ENCODE measurements around the gene SETBP1. TPM values are rescaled to one million over a fixed set of nuclear protein-coding genes. Genes with fewer than 3 reads are reported as not detected.

SETBP1 gene
- total and polyA plus RNA-seq, 2 of the 8 experiments (the other 6 are each of a cell fraction or from before 2014, with no cell fraction given) = 2.0 to 6.5 TPM

DNA sequence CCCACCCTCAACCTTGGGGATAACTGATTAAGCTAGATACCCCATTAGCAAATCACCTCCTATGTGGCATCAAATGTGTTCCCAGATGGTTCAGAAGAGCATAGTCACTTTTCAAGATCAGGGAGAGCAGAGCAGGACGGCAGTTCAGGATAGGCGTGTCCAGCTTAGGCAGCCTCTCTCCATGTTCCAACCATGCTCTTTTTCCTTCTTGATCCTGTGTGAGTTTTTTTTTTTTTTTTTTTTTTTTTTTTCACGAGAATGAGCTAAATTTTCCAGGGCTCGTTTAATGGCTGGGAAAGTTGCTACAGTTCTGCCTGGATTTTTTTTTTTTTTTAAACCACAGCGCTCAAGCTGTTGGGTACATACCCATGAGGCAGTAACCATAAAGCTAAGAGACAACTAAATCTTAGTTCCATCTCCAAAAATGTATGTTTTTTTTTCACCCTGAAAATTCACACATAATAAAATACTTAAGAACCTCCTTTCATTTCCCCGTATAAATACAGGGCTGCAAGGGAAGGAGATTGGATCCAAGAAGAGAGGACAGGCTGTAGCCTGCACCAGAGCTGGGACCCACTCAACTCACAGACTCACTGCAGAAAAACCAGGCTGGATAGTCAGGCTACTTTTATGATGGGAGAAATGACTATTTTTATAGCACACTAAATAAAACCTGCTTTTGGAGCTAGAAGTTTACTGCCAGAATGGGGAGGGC lies 244.3 kb downstream of the SETBP1 start:
- no peak overlapping the region for H3K9ac ChIP-seq (replicated peaks in 1 of 4; ENCODE audit: extremely low read depth in 1 of 4, low read depth in 3 of 4, low read length in 3 of 4)
- WGBS, 2 experiments (ENCODE audit: extremely low coverage in 1 of 2, insufficient coverage in 1 of 2, insufficient read length in 1 of 2, insufficient replicate concordance in 2 of 2, low coverage in 1 of 2, low lambda C conversion rate in 2 of 2, missing lambda C conversion rate in 1 of 2) = 92% methylated on average over 4 of the region's 6 CpGs; no CpG with 5 or more reads in 1 of the 2 experiments
- H3K4ac ChIP-seq (replicated peaks; ENCODE audit: insufficient read length, low read depth, low read length) = no peak overlapping the region
- H3K36me3 ChIP-seq (ENCODE audit: control insufficient read depth in 2 of 4, insufficient read depth in 4 of 4, low read length in 3 of 4) = no peaks in the 10 kb centered on the region
- no peaks in the 10 kb centered on the region for H3K9me3 ChIP-seq (ENCODE audit: insufficient read depth in 2 of 2, low read depth in 1 of 2, low read length in 1 of 2)
- no peak overlapping the region for H2AFZ ChIP-seq (ENCODE audit: low read length)
- no peak overlapping the region for H2BK15ac ChIP-seq (ENCODE audit: low read length)
- no peak overlapping the region for H2AK5ac ChIP-seq (ENCODE audit: low read depth, low read length)
- H3K14ac ChIP-seq (ENCODE audit: insufficient read length) = no peak overlapping the region
- CTCF ChIA-PET (ENCODE audit: partially characterized antibody) = interaction anchor here (0.6 to 1.4 kb wide), 5 partner anchors 12 to 296 kb away, joined by 3 to 4 read pairs (median 3); no protein-coding TSS in a partner anchor
- no peak overlapping the region for H3K4me2 ChIP-seq (ENCODE audit: insufficient read depth in 1 of 2, low read depth in 2 of 2, low read length in 2 of 2)
- no peak overlapping the region for H3K27ac ChIP-seq (ENCODE audit: low read depth, low read length)
- no peak overlapping the region for H3K4me3 ChIP-seq (ENCODE audit: extremely low read depth in 1 of 4, insufficient read depth in 2 of 4, low read depth in 3 of 4, low read length in 4 of 4)
- no peak overlapping the region for H2BK120ac ChIP-seq (replicated peaks; ENCODE audit: low read depth, low read length)
- H3K27me3 ChIP-seq (replicated peaks in 1 of 4; ENCODE audit: control insufficient read depth in 3 of 4, extremely low read depth in 1 of 4, insufficient read depth in 3 of 4, low read length in 3 of 4) = no peaks in the 10 kb centered on the region
- H3K79me1 ChIP-seq (ENCODE audit: low read depth, low read length) = no peaks in the 10 kb centered on the region
- DNase-seq (ENCODE audit: low read depth in 1 of 2, low spot score in 2 of 2) = no peak
- H3K4me1 ChIP-seq (replicated peaks in 1 of 4; ENCODE audit: control insufficient read depth in 3 of 4, insufficient read depth in 4 of 4, low read length in 3 of 4) = no peaks in the 10 kb centered on the region
- H3K56ac ChIP-seq (replicated peaks; ENCODE audit: insufficient read length, low read depth, low read length) = no peak overlapping the region
- no peak overlapping the region for H2BK5ac ChIP-seq (ENCODE audit: low read depth, low read length)
- POLR2A ChIA-PET (ENCODE audit: partially characterized antibody) = no interaction called here
- FAIRE-seq = no peak
- no peak overlapping the region for H3K23ac ChIP-seq (ENCODE audit: insufficient read length)
- H4K20me1 ChIP-seq (replicated peaks in 1 of 2; ENCODE audit: control insufficient read depth in 1 of 2, insufficient read depth in 2 of 2, low read length in 2 of 2) = no peaks in the 10 kb centered on the region
- H4K5ac ChIP-seq (ENCODE audit: insufficient read length, low read depth, low read length) = no peak overlapping the region
- no peaks in the 10 kb centered on the region for H3K79me2 ChIP-seq (ENCODE audit: control insufficient read depth in 1 of 2, insufficient read depth in 2 of 2, low read length in 2 of 2)
- no peak overlapping the region for H4K91ac ChIP-seq (replicated peaks; ENCODE audit: insufficient read length, low read length)
- H2BK20ac ChIP-seq (ENCODE audit: low read length) = no peak overlapping the region
- H2BK12ac ChIP-seq (ENCODE audit: low read depth, low read length) = no peak overlapping the region
- H4K8ac ChIP-seq (ENCODE audit: extremely low read depth, insufficient read depth, low read length) = no peak overlapping the region
- no peaks in the 10 kb centered on the region for H3K23me2 ChIP-seq (ENCODE audit: low read depth, low read length)
- H3K18ac ChIP-seq (ENCODE audit: extremely low read depth, low read length) = no peak overlapping the region
- TF ChIP-seq POLR2AphosphoS5 (IDR thresholded peaks at IDR 0.05; ENCODE audit: low read depth, low read length) (no peak), CHD1 (IDR thresholded peaks at IDR 0.05; ENCODE audit: low read depth, low read length) (no peak), SP1 (IDR thresholded peaks at IDR 0.05; ENCODE audit: low read depth, low read length) (no peak), RBBP5 (IDR thresholded peaks at IDR 0.05; ENCODE audit: borderline replicate concordance, low read depth, low read length) (no peak), SP2 (IDR thresholded peaks at IDR 0.05; ENCODE audit: low read length) (no peak), YY1 (IDR thresholded peaks at IDR 0.05; ENCODE audit: low read depth, low read length) (no peak), GABPA (IDR thresholded peaks at IDR 0.05; ENCODE audit: borderline replicate concordance, insufficient read depth, low read length) (no peak), SIX5 (IDR thresholded peaks at IDR 0.05; ENCODE audit: low read depth, low read length) (no peak)
- TF ChIP-seq, protein P1, sequence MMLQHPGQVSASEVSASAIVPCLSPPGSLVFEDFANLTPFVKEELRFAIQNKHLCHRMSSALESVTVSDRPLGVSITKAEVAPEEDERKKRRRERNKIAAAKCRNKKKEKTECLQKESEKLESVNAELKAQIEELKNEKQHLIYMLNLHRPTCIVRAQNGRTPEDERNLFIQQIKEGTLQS (IDR thresholded peaks at IDR 0.05; ENCODE audit: insufficient read depth, low read depth, low read length) = no peak
- TF ChIP-seq, protein P2, sequence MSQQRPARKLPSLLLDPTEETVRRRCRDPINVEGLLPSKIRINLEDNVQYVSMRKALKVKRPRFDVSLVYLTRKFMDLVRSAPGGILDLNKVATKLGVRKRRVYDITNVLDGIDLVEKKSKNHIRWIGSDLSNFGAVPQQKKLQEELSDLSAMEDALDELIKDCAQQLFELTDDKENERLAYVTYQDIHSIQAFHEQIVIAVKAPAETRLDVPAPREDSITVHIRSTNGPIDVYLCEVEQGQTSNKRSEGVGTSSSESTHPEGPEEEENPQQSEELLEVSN (IDR thresholded peaks at IDR 0.05) = no peak

Measured in H1 (cell line).